Measurements from ENCODE around the gene CLDN8.

Gene CLDN8

DNA sequence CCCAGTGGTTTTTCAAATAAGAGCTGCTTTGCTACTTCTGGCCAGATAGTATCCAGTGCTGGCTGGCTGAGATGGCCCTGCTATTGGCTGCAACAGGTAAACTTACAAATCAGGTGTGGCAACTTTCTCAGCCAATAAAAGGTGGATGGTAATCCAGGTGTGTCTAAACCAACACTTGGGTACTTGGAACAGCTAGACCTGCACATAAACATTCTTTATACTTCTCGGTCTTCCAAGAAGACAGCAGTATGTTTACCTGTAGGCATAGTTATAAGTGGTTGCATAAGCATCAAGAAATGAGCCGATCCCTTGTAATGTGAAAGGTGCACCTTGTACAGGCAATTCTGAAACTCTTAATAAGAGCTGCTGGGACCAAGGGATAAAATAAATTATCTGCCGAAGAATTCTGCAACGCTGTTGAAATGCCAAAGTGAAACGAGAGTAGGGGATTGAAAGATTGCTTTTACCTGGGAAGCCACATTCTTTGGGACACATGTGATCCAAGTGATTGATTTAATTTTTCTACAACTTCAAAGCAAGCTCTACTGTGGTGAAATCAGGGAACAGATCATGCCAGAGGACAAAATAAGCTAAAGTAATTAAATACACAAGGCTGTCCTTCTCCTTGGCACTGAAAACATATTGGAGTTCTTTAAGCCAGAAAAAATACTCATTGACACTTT, at the start of gene CLDN8:
TSS of gene CLDN8 (minus strand) at position 57 of the 683 bp plus-strand sequence. CDS start 172 bp downstream, outside the sequence.
- DNase-seq = no peak

GRCh38 chr21:30257773-30258172, 41.9 kb upstream of the CLDN8 start:
- no peak for DNase-seq

GRCh38 chr21:30256100-30256499, 40.2 kb upstream of the CLDN8 start:
- no peak for DNase-seq

- DNase-seq = no peak
Measured at GRCh38 chr21:30255679-30256078, 39.8 kb upstream of the CLDN8 start.

DNA sequence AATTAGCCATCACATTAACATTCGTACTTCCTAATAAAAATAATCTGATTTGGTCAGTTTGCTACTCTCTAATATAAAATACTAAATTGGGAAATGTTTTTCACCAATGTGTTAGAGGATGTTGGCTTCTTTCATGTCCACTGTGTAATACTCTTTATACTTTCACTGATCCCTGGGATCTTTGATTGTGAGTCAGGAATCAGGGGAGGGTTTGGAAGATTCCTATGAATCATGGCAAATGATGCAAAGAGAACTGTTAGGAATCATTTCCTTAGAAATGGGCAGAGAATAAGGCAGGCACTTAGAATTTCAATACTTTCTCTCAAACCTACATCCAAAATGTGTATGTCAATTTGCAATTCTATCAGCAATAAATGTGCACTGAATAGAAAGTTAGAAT, 35.9 kb upstream of the CLDN8 start:
- DNase-seq = no peak

- DNase-seq = no peak
Measured at GRCh38 chr21:30249936-30250335, 34.0 kb upstream of the CLDN8 start.

- DNase-seq = no peak
Measured at GRCh38 chr21:30248844-30249243, 32.9 kb upstream of the CLDN8 start.

DNA sequence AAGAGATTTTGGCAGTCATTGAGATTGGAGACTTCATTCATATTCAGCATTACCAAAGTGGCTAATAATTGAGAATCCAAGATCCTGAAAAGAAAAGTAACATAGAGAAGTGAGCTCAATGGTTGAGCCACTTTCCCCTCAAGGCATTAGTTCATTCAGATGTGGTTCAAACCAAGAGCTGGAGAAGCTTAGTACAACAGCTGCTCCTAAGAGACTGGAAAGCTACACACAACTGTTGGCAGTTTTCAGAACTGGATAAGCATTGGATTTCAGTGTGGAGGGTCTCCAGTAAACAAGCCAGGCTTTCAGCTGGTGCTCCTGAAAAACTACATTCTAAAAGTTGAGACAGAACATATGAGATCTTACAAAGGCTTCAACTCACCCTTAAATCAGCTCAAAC, 29.2 kb upstream of the CLDN8 start:
- DNase-seq = no peak

DNA sequence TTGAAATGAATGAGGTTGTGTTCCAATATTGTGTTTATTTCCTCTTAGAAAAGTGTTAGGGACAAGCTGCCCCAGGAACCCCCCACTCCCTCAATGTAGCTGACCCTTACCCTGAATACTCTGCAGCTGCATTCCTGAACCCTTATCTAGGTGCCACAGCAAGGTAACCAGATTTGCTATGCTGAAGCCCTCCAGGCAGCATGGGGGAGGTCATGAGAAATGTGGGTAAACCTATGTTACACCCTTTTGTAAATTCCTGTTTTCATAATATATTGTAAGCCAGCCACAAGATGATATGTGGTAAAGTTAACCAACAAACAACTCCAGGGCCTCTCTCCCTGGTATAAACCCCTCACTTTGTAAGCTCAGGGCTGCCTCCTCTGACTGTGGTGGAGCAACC, 27.8 kb upstream of the CLDN8 start:
- DNase-seq = no peak

GRCh38 chr21:30240661-30241060, 24.8 kb upstream of the CLDN8 start:
- no peak for DNase-seq

DNA sequence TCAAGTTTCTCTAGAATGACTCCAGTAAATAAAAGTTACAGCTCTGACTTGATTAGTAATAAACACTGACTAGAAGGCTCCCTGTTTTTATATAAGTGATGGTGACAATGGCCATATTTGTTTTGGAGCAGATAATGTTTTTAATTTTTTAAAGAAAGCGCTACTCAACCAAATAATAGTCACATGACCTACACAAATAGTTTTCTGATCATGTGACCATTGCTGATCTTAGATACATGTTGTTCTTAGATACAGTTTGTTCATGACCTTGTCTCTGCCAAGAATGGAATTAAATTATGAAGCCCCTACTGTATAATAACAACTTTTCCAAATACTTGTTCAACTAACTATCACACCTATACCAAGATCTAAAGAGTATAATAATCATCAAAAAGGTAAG, 22.3 kb upstream of the CLDN8 start:
- no peak for DNase-seq

DNA sequence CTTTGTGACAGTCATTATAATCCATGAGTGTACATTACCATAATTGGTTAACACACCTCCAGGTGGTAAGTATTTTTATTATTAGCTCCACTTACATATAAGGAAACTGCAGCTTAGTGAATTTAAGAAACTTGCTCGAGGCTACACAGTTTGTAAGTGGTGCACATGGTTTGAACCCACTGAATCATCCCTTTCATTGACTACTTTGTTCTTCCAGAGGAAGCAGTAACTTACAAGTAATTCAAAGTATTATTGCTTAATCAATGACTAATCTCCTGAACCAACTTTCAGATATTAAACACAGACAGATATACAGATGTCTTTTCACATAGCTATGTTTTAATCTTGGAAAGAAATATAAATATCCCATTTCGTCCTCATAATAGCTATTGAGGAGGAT, 18.7 kb upstream of the CLDN8 start:
- no peak for DNase-seq

- no peak for DNase-seq
Measured at GRCh38 chr21:30234050-30234449, 18.2 kb upstream of the CLDN8 start.

- no peak for DNase-seq
Measured at GRCh38 chr21:30233228-30234020, 17.5 kb upstream of the CLDN8 start.

DNA sequence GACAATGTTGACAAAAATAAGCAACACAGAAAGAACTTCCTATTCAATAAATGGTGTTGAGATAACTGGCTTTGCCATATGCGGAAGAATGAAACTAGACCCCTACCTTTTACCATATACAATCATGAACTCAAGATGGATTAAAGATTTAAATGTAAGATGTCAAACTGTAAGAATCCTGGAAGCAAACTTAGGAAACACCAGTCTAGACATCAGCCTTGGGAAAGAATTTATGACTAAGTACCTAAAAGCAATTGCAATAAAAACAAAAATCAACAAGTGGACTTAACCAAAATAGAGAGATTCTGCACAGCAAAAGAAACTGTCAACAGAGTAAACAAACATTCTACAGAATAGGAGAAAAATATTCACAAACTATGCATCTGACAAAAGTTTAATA, 16.1 kb upstream of the CLDN8 start:
- DNase-seq = no peak

DNA sequence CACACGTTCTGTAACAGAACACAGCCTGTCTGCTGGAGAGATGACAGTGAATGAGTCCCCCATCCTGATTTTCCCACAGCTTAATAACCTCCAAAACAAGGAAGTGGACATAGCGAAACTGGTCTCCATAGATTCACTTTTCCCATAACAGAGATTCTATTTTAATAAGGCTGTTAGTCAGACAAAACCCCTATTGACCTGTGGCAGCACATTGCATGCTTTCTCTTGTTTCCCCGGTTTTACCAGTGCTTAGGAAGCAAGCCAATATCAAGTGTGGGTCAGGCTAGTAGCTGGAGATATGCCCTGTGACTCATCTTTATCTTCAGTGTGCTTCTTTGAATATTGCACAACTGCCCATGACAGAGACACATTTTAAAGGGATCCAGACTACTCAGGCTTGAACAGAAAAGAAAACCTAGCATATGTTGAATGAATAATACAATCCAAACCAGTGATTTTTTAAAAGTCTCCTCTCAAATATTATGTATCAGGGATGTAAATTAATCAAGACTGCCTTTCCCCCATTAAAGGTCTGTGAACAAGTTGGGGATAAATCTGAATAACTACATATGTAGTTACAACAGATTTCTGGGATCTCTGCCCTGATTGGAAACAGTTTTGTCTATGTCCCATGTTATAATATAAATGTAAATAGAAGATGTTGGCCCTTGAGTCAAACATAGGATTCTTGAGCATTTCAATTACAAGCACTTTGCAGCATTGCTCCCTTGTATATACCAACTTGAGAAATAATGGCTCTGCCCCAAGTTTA, 11.9 kb upstream of the CLDN8 start:
- no peak for DNase-seq

GRCh38 chr21:30227128-30227527, 11.2 kb upstream of the CLDN8 start:
- DNase-seq = no peak

GRCh38 chr21:30223596-30223995, 7.7 kb upstream of the CLDN8 start:
- no peak for DNase-seq

DNA sequence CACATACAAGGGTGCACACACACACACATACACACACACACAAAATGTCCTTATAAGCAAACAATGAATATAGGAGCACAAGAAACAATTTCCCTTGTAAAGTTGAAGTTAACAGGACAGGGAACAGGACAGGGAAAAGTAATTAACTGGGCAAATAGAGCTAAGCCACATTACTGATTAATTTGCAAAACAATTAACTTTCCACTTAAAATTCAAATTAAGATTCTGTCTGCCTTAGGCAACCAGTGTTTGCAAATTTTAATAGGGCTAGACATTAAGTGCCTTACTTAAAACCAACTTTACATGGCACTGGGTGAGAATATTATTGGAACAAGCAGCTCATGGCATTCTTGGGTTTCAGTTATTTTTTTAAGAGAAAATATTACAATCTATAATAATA, 6.8 kb upstream of the CLDN8 start:
- no peak for DNase-seq

DNA sequence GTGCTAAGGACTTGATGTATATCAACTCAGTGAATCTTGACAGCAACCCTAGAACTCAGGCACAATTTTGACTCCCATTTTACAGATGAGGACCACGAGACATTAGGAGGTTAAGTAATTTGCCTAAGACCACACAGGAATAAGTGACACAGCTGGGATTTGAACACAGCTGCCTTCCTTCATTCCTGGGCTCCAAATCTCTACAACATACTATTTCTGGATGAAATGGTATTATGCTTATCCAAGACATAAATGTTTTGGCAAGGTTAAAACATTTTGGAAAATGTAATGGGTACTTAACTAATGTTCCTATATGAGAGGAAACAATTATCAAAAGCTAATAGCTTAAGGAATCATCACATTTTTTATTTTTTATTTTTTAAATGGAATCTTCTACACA, 4.8 kb downstream of the CLDN8 start:
- no peak for DNase-seq

DNA sequence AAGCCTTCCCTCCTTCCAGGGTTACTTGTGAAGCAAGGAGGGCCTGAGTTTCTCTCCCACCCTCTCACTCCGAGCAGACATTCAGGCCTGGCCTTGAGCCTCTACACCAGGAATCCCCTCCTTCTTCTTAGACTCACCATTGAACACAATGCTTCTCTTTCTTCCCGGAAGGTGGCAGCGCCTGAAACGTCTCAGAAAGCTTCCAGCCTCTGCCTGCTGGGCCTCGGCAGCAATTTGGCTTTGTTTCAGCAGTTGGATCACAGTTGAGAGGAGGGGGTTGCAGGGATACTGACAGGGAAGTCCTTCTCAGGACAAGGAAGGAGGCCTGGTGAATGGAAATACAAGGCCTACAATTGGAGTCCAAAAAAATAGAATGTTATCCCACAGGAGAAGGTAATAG, 6.3 kb downstream of the CLDN8 start:
- no peak for DNase-seq

GRCh38 chr21:30207252-30207579, 8.7 kb downstream of the CLDN8 start:
- no peak for DNase-seq

DNA sequence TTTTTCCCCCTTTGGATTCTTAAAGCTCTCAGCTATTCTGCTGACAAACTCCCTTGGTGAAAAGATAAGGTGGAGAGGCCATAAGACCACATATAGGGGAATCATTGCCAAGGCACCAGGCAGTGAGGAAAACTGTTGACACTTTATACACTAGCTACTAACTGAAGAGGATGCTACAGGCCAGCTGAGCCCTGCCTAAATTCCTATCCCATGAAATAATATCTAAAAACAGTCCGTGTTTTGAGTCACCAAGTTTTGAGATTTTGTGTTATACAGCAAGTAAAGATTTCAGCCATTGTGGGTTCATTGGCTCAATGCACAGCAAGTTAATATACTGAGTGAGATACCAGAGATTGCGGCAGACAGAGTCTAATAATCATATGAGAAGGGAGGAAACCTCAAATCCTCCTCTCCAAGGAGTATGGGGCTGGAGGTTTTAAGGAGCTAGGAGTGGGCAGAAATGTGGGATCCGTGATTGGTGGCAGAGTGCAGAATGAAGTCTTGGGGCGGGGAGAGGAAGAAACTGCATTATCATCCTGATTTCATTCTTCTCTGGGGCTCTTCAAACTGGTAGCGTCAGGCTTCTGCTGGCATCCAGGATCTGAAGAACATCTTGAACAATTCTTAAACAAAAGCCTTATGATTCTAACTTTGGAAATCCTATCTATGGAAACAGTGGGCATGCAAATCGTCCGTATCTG, 9.2 kb downstream of the CLDN8 start:
- DNase-seq = no peak
